ENCODE results near the gene LSM4. TPM values are rescaled to one million over a fixed set of nuclear protein-coding genes. Genes with fewer than 3 reads are reported as not detected.

Gene LSM4
- total and polyA plus RNA-seq, 2 of the 13 experiments (the other 11 are each of a cell fraction or from before 2014, with no cell fraction given): 65.8 to 166 TPM

DNA sequence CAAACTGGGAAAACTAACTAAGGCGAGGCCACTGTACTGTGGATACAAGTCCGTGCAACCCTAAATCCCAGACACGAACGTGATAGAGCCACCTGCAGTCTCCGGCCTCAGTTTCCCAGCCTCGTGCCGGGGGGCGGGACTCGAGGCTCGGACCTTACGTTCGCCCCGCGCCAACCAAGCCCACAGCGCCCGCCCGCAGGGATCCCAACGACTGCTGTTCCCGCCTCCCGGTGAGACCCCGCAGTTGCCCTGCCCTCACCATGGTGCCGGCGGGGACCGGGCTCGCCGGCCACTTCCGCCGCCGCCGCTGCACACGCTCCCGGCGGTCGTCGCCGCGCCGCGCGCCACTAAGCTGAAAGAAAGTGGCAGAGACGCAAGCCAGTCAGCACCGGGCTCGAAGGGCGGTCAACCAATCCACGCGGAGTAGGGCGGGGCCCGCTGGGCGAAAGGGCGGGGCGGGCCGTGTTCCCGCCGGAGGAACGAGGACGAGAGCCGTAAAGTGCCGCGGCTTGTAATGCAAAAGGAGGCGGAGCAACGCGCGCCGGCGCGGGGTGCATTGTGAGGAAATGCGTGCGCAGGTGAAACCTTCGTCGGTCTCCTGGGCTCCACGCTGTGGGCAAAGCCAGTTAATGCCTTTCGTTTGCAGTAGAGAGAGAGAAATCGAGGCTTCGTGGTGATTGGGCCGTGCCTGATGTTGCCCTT is at the start of gene LSM4 (continued):
- TF ChIP-seq, protein P1, sequence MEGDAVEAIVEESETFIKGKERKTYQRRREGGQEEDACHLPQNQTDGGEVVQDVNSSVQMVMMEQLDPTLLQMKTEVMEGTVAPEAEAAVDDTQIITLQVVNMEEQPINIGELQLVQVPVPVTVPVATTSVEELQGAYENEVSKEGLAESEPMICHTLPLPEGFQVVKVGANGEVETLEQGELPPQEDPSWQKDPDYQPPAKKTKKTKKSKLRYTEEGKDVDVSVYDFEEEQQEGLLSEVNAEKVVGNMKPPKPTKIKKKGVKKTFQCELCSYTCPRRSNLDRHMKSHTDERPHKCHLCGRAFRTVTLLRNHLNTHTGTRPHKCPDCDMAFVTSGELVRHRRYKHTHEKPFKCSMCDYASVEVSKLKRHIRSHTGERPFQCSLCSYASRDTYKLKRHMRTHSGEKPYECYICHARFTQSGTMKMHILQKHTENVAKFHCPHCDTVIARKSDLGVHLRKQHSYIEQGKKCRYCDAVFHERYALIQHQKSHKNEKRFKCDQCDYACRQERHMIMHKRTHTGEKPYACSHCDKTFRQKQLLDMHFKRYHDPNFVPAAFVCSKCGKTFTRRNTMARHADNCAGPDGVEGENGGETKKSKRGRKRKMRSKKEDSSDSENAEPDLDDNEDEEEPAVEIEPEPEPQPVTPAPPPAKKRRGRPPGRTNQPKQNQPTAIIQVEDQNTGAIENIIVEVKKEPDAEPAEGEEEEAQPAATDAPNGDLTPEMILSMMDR (CRISPR knock-in tag; IDR thresholded peaks at IDR 0.05): peak; percentile 59
- TF ChIP-seq, protein P2, sequence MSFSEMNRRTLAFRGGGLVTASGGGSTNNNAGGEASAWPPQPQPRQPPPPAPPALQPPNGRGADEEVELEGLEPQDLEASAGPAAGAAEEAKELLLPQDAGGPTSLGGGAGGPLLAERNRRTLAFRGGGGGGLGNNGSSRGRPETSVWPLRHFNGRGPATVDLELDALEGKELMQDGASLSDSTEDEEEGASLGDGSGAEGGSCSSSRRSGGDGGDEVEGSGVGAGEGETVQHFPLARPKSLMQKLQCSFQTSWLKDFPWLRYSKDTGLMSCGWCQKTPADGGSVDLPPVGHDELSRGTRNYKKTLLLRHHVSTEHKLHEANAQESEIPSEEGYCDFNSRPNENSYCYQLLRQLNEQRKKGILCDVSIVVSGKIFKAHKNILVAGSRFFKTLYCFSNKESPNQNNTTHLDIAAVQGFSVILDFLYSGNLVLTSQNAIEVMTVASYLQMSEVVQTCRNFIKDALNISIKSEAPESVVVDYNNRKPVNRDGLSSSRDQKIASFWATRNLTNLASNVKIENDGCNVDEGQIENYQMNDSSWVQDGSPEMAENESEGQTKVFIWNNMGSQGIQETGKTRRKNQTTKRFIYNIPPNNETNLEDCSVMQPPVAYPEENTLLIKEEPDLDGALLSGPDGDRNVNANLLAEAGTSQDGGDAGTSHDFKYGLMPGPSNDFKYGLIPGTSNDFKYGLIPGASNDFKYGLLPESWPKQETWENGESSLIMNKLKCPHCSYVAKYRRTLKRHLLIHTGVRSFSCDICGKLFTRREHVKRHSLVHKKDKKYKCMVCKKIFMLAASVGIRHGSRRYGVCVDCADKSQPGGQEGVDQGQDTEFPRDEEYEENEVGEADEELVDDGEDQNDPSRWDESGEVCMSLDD (CRISPR knock-in tag; IDR thresholded peaks at IDR 0.05; ENCODE audit: borderline replicate concordance): no peak
- TF ChIP-seq EEA1 (CRISPR knock-in tag; IDR thresholded peaks at IDR 0.05; ENCODE audit: borderline replicate concordance): no peak
- peak; percentile 92 for TF ChIP-seq SP4 (CRISPR knock-in tag; IDR thresholded peaks at IDR 0.05)
- peak; percentile 78; the same call in 1 of the 2 replicates for TF ChIP-seq KDM2A (CRISPR knock-in tag; IDR thresholded peaks at IDR 0.05; ENCODE audit: borderline replicate concordance, low read depth)
- TF ChIP-seq, protein P3, sequence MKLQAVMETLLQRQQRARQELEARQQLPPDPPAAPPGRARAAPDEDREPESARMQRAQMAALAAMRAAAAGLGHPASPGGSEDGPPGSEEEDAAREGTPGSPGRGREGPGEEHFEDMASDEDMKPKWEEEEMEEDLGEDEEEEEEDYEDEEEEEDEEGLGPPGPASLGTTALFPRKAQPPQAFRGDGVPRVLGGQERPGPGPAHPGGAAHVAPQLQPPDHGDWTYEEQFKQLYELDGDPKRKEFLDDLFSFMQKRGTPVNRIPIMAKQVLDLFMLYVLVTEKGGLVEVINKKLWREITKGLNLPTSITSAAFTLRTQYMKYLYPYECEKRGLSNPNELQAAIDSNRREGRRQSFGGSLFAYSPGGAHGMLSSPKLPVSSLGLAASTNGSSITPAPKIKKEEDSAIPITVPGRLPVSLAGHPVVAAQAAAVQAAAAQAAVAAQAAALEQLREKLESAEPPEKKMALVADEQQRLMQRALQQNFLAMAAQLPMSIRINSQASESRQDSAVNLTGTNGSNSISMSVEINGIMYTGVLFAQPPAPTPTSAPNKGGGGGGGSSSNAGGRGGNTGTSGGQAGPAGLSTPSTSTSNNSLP (IDR thresholded peaks at IDR 0.05; ENCODE audit: low read depth, low read length): no peak
- TF ChIP-seq POLR2G (IDR thresholded peaks at IDR 0.05; ENCODE audit: low read depth, low read length): peak; percentile 78
- no peak for TF ChIP-seq ZNF713 (CRISPR knock-in tag; IDR thresholded peaks at IDR 0.05)
- TF ChIP-seq, protein P4, sequence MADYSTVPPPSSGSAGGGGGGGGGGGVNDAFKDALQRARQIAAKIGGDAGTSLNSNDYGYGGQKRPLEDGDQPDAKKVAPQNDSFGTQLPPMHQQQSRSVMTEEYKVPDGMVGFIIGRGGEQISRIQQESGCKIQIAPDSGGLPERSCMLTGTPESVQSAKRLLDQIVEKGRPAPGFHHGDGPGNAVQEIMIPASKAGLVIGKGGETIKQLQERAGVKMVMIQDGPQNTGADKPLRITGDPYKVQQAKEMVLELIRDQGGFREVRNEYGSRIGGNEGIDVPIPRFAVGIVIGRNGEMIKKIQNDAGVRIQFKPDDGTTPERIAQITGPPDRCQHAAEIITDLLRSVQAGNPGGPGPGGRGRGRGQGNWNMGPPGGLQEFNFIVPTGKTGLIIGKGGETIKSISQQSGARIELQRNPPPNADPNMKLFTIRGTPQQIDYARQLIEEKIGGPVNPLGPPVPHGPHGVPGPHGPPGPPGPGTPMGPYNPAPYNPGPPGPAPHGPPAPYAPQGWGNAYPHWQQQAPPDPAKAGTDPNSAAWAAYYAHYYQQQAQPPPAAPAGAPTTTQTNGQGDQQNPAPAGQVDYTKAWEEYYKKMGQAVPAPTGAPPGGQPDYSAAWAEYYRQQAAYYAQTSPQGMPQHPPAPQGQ (CRISPR knock-in tag; IDR thresholded peaks at IDR 0.05; ENCODE audit: borderline replicate concordance): no peak
- TF ChIP-seq SRF (IDR thresholded peaks at IDR 0.05; ENCODE audit: low read depth, low read length): no peak
- TF ChIP-seq NFIC (IDR thresholded peaks at IDR 0.05; ENCODE audit: low read length): no peak
- TF ChIP-seq, protein P5, sequence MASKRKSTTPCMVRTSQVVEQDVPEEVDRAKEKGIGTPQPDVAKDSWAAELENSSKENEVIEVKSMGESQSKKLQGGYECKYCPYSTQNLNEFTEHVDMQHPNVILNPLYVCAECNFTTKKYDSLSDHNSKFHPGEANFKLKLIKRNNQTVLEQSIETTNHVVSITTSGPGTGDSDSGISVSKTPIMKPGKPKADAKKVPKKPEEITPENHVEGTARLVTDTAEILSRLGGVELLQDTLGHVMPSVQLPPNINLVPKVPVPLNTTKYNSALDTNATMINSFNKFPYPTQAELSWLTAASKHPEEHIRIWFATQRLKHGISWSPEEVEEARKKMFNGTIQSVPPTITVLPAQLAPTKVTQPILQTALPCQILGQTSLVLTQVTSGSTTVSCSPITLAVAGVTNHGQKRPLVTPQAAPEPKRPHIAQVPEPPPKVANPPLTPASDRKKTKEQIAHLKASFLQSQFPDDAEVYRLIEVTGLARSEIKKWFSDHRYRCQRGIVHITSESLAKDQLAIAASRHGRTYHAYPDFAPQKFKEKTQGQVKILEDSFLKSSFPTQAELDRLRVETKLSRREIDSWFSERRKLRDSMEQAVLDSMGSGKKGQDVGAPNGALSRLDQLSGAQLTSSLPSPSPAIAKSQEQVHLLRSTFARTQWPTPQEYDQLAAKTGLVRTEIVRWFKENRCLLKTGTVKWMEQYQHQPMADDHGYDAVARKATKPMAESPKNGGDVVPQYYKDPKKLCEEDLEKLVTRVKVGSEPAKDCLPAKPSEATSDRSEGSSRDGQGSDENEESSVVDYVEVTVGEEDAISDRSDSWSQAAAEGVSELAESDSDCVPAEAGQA (IDR thresholded peaks at IDR 0.05; ENCODE audit: low read depth): peak; percentile 78
- TF ChIP-seq, protein P5 (CRISPR knock-in tag; IDR thresholded peaks at IDR 0.05; ENCODE audit: borderline replicate concordance): 0 out of 2 replicates have a peak, but pooled peaks have one; percentile 18
